ENCODE results near the gene ZFYVE21.

DNA sequence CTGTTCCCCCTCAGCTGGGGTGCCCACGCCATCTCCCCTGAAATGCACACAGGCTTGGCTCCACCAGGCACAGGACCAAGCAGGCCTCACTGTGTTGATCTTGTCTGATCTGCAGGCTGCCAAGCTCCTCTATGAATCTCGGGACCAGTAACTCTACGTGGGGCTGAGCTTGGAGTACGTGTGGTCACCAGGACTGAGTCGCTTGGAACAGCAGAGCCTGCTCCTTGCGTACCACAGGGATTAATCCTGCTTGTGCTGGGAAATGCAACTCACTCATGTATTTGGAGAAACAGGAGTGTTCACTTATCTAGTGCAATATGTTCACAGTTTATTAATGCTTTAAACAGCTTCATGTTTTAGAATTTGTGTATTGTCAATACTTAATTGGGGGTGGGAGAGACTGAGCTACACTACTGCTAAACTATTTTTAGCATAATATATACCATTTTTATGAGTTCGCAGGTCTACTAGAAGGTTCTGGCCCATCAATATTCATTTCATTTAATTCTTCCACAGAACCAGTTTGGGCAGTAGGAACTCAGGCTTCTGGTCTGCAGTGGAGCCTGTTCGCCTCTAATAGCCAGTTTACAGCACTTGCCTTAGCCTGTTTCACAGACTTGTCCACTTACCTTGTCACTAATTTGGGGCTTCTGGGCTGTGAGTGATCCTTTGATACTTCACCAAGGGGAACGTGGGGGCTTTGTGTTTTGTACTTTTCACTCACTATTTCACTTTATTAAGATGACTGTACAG, 17.4 kb downstream of the ZFYVE21 start:
- TF ChIP-seq, protein P1, sequence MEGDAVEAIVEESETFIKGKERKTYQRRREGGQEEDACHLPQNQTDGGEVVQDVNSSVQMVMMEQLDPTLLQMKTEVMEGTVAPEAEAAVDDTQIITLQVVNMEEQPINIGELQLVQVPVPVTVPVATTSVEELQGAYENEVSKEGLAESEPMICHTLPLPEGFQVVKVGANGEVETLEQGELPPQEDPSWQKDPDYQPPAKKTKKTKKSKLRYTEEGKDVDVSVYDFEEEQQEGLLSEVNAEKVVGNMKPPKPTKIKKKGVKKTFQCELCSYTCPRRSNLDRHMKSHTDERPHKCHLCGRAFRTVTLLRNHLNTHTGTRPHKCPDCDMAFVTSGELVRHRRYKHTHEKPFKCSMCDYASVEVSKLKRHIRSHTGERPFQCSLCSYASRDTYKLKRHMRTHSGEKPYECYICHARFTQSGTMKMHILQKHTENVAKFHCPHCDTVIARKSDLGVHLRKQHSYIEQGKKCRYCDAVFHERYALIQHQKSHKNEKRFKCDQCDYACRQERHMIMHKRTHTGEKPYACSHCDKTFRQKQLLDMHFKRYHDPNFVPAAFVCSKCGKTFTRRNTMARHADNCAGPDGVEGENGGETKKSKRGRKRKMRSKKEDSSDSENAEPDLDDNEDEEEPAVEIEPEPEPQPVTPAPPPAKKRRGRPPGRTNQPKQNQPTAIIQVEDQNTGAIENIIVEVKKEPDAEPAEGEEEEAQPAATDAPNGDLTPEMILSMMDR (IDR thresholded peaks at IDR 0.05) = no peak
- TF ChIP-seq POLR2A (IDR thresholded peaks at IDR 0.05) = no peak
- no peak for TF ChIP-seq EP300 (IDR thresholded peaks at IDR 0.05)

All from ovary (tissue), 3 donors.